Ecto neural progenitor cell (in vitro differentiated cells): Measurements from ENCODE around the gene KAT2B.

Experiments
- DNase-seq: peaks from one replicate; pipeline ENCODE4 v3.0.0-alpha.2; 2018; ENCODE audit warnings: low spot score

KAT2B gene

DNA sequence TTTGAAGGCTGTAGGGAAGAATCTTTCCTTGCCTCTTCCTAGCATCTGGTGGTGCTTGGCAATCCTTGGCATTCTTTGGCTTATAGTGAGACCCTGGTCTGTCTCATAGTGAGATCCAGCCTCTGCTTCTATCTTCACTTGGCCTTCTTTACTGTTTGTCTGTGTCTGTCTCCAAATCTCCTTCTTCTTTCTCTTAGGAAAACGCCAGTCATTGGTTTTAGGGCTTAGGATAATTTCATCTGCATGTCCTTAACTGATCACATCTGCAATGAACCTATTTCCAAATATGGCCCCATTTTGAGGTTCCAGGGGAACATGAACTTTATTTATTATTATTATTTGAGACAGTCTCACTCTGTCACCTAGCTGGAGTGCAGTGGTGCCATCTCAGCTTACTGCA lies 25.8 kb downstream of the KAT2B start:
- no peak for DNase-seq

DNA sequence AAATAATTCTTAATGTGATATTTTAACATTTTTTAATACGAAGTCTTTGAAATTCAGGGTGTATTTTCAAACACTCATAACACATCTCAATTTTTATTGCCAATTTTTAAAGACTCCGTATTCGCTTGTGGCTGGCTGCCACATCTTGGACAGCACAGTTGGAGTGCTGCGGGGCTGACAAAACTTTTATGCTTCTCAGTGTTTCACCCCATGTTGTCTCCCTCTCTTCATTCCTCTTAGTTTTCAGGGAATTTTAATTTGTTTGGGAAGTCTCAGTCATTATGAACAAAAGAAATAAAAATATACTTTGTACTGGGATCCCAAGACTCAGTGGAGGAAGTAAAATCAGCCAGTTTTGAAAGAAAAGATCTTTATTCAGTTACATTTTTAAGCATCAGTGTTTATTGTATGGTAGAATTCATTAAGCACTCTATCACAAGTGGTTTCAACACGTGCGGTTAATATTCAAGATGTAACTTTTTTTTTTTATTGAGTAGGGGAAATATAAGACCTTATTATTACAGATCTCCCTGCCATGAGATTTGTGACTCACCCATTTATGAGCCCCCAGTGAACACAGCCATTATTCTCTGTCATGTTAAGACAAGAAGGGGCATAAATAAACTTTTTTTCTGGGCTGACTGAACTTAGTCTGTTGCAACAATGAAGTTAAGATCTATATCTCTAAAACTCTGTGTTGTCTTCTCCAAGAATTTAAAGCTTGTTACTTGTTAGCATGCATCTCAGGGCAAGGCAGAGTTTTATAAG lies 26.8 kb downstream of the KAT2B start:
- DNase-seq, result no peak

DNA sequence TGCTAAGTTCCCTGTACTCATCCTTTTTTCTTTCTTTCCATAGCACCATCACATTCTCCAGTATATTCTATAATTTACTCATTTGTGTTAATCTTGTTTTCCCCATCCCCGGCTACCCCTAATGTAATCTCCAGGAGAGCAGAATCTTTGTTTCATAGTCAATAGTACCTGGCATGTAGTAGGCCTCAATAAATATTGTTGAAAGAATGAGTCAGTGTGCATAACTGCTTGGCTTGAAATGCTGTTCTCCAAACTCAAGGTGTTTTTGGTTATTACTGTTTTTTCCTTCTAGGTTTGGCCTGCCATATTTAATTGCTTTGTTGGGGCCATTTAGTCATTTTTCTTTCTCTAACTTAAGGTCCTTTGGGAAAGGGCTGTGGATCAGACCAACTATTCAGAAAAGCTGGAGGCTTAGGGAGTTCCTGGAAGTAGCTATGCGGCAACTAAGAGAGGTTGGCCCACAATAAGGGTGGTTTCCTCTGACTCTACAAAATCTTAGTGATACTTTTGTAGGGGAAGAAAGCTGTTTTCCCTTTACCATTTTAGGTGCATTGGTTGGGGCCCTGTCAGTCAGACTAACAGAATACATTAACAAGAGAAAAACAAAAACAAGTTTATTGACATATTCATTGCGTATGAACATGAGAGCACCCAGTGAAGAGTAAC lies 28.4 kb downstream of the KAT2B start:
- DNase-seq, result no peak

DNA sequence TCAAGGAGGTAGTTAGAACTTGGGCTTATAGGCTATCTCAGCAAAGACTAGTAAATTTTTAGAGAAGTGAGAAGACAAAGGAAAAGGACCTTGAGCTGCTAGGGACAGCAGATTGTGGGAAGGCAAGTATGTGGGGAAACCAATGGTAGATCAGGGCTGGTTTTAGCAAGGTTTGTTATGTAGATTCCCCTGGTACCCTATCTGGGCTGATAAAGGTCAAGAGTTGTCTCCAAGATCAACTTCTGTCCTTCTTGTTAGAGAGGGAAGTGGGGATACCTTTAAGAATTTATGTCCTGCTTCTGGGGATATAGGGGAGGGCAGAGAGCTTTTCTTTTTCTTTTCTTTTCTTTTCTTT lies 28.9 kb downstream of the KAT2B start:
- no peak for DNase-seq

DNA sequence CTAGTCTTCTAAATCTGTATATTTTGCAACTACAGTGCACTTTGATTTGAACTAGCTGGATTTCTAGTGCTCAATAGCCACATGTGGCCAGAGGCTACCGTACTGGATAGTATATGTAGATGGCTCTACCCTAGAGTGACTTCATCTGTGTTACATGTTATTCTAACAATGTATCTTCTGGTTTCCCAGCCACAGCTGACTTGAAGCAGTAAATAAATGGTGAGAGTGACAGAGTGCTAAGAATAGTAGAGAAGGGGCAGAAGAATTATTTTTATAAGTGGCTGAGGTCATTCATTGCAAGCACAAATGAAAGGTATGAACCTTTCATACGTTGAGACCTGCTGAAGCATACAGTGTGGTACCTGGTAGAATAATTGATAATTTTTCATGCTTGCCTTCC lies 30.9 kb downstream of the KAT2B start:
- no peak for DNase-seq

DNA sequence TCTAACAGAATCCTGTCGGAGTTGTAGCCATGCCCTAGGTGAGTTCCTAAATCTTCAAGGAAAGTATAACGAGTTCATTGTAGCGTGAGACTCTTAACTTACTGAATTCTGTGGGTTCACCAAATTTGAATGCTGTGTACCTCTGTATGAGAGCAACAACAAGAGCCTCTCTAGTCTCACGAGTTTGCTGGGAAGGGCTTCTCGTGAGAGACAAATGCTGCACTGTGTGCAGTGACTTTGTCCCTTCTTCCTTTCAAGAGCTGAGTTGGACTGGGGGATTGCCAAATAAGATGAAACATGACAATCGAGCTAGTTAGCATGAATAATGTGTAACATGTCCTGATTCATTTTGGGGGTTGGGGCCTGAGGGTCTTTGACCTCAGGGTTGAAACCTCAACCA lies 32.2 kb downstream of the KAT2B start:
- DNase-seq, result no peak

DNA sequence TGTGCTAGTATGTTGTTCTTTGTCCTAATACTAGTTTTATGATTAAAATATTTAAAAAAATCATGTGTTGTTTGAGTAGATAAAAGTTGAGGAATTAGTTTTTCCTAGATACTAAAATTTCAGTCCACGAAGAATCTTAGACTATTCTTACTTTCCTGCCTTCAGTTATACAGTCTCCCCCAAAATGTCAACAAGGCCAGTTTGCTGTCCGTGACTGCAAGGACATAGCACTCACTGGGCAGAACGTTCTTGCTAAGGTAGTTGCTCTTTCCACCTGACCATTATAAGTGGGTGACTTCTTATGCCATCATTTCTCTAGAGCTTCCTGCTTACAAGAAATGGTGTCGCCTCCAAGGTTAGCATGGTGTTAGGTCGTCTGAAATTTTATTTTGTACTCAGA lies 32.8 kb downstream of the KAT2B start:
- DNase-seq, result no peak

DNA sequence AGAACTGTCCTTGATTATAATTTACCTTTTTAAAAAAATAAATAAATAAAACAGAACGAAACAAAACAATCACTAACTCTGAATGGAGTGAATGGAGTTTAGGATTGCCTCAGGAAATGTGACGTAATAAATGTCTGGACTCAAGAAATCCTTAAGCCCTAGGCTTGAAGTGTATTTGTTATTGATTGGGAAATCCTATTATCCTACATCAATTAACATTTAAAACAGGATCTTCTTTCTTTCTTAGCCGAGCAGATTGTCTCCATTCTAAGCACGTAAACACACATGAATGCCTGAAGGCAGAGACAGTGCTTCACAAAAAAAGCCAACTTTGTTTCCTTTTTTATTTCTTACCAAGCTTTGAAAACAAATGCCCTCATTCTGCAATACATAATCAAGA lies 33.4 kb downstream of the KAT2B start:
- DNase-seq, result no peak

DNA sequence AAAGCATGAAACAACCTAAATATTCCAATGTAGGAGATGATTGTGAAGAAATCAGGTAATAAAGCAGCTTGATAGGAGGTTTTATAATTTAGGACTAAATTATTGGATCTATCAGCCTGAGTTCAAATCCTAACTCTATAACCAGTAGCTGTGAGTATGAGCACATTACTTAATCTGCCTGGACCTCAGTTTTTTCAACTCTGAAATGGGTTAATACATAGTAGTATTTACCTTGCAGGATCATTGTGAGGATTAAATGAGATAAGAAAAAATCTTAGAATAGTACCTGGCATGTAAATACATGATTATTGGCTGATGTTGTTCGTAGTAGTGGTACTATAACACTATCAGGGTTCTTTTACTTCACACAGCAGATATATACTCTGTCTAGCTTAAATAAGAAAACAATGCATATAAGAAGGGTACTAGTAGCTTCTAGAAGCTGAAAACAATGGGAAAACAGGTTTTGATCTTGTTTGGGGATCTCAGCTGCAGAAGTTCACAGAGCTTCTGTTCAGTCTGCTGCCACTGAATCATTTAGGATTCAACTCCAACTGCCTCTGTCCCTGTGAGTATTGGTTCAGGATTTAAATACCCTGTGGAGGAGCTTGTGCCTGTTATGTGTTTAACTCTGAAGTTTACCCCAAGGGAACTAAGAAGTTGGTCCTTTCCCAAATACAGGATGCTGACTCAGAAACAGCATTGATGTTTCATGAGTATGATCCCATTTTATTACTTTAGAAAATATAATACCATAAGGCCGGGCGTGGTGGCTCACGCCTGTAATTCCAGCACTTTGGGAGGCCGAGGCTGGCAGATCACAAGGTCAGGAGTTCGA lies 34.2 kb downstream of the KAT2B start:
- DNase-seq, result no peak

DNA sequence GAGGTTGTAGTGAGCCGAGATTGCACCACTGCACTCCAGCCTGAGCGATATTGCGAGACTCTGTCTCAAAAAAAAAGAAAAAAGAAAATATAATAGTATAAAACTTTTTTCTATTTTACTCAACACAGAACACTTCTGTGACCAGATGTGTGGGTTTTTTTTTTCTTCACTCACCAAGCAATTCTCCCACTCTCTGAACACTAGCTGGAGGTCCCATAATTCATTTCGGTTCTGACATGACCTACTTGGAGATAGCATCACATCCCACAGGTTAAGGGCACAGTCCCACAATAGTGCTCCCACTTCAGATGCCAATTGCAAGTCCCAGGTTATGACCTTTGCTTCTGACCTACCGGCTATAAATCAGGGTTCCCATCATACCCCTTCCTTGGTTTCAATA lies 35.0 kb downstream of the KAT2B start:
- DNase-seq, result no peak

DNA sequence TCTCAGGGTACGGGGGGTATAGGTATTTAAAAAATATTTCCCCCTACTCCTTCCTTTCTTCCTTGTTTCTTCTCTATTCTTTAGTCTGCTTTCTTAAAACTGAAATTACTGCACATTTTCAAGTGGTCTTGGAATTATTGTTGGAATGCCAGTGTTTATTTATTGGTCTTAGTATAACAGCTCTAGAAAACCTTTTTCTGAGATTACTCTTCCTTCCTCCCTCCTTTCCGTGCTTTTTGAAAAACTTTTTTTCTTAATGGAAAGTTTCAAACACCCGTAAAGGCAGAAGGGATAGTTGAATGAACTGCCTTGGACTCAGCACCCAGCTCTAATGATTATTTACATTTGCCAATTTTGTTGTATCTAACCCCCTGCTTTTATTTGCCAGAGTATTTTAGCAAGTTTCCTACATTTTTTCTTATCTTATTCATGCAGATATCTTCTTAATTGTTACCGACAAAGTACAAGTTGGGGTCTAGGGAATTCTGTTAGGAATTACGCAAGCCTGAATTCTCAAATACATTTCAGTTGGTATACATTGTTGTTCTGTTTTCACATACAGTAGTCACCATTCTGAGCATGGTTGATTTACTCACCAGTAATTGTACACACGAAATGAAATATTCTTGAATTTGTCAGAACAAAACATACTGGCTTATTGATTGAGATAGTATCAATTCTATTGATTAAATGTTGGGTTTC lies 36.2 kb downstream of the KAT2B start:
- DNase-seq, result no peak

DNA sequence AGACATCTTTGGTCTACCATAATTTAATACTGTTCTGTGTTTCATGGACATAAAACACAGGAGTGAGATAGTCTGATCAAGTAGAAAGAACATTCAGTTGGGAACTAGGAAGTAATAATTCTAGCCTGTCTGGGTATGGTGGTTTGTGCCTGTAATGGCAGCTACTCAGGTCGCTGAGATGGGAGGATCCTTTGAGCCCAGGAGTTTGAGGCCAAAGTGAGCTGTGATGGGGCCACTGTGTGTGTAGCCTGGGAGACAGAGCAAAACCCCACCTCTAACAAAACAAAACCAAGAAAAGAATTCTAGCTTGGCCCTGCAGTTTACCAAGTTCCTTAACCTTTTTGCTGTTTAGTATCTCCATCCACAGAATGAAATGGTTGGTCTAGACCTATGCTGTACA lies 36.8 kb downstream of the KAT2B start:
- no peak for DNase-seq

DNA sequence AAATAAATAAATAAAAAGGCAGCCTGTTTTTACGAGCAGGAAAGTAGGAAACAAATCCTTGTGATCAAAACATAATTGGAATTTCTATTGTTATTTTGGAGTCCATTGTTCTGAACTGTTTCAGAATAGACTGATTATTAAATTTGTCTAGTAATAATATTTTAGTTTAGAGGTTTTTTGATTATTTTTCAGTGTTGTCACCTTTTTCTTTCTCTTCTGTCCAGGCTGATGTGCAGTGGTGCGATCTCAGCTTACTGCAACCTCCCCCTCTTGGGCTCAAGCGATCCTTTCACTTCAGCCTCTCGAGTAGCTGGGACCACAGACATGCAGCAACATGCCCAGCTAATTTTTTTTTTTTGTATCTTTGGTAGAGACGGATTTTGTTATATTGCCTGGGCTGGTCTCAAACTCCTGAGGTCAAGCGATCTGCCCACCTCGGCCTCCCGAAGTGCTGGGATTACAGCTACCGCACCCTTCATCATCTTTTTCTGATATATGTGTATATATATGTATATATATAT lies 38.0 kb downstream of the KAT2B start:
- DNase-seq, result no peak

DNA sequence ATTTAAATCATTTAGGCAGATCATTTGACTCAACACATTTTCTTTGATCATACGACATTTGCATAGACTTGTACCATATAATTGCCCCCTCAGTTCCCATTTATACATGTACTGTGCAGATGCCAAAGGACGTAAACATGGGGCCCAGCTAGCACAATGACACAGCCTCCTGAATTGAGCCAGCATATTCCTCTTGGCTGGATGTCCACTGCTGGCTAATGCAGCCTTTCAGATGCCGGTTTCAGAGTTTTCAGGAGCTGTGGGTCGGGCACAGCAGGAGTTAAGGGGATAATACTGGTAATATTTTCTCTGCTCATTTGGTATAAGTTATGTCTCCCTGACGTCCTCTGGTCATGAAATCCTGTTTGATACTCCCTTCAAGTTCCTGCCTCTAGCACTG lies 39.4 kb downstream of the KAT2B start:
- DNase-seq, result no peak

DNA sequence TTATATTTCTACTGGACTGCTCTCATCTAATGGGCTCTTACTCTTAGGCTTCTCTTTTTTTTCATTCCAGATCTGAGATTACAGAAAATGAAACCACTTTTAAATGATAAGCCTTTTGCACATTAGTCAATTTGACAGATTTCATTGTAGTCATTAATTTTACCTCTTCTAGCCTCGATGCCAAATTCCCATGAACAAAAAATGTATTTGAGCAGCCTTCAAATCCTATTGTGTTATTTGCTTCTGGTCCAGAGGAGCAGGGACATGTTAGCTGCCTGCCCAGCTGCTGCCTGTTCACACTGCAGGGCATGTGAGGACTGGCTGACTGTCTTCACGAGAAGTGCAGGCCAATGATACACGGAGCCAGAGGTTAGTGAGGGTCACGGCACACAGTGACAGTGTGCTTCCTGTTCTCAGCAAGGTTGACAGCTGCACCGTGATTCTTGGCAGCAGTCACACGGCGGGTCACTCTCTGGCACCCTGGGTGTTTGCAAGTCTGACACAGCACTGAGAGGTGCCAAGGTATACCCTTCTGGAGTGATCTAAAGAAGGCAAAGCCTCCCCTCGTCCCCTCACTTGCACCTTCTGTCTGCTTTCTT lies 40.8 kb downstream of the KAT2B start:
- no peak for DNase-seq

DNA sequence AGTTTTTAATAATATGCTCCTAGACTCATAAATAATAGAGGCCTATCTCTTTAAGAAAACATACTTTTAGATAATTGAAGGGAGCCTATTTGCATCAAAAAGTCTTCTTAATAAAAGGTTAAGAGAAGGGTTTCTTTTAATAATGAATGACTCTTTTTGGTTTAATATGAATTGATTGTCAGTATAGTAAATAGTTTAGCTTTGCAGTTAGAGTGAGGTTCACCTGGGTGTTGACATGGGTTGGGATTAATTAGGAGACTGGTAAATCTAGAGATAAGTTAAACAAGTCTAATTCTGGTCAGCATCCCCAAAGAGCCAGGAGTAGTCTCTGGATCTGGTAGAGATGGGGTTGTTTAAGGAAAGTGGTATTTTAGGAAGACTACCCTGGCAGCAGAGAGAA lies 43.0 kb downstream of the KAT2B start:
- DNase-seq, result no peak

DNA sequence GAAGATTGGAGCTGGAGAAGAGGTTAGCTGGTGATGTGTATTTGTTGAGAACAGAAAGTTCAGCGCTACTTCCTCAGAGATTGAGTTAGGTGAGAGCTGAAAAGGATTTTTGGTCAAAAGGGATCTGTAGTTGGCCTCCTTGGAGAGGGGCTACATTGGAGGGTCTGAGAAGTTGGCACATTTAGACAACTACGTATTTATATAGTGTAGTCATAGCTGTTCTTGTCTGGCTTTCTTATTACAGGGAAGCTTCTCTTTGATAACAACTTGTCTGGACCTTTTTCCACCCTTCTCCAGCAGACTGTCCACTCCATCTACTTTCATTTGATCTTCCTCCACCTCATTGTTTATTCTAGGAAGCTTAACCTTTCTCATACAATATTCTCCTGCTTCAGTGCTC lies 43.7 kb downstream of the KAT2B start:
- DNase-seq, result no peak

DNA sequence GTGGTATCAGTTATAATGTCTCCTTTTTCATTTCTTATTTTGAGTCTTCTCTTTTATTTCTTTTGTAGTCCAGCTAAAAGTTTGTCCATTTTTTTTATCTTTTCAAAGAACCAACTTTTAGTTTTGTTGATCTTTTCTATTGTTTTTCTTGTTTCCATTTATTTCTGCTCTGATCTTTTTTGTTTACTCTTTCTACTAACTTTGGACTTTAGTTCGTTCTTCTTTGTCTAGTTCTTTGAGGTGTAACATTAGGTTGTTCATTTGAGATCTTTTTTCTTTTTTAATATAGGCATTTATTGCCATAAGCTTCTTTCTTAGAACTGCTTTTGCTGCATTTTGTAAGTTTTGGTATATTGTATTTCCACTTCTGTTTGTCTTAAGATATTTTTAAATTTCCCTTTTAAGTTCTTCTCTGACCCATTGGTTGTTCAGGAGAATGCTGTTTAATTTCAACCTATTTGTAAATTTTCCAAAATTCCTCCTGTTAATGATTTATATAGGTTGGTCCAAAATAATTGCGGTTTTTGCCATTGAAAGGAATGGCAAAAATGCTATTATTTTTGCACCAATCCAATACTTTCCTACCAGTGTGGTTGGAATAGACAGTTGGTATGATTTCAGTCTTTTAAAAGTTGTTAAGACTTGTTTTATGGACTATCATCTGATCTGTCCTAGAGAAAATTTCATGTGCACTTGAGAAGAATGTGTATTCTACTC lies 51.2 kb downstream of the KAT2B start:
- DNase-seq, result no peak

DNA sequence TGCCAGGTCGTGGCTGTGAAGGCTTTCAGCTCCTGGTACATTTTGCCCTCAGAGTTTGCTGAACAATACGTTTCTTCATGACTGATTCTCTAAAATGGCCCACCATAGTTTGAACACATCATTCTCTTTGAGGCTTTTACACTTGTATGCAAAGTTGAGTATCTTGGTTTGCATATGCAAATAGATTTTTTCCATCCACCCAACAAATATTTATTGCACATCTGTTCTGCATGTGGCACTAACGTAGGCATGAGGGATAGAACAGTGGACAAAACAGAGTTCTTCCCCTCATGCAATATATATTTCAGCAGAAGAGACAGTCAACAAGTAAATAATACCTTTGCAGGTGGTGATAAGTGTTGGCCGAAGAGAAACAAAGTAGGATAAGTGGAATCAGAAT lies 55.2 kb downstream of the KAT2B start:
- DNase-seq, result no peak

DNA sequence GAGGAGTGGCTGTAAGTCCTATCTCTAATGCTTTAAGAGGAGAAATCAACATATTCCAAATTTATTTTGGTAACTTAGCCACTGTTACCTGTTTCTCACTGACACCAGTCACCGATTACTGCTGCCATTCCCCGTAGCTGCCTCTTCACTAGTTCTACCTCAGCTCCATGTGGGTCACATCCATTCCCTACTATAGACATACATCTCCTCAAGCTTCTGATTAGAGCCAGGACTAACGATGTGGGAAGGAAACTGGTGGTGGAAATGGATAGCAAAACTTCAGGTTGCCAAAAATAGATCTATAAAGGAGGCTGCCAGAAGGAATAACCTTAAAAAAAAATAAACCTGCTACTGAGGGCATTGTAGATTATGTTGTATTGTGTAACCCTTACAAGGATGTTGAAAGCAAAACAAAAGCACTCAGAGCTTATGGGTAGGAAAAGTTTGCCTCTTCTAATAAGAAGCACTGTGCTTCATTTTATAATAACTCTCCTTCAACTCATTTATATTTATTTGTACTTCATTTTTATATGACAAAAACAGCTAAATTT lies 56.0 kb downstream of the KAT2B start:
- no peak for DNase-seq

DNA sequence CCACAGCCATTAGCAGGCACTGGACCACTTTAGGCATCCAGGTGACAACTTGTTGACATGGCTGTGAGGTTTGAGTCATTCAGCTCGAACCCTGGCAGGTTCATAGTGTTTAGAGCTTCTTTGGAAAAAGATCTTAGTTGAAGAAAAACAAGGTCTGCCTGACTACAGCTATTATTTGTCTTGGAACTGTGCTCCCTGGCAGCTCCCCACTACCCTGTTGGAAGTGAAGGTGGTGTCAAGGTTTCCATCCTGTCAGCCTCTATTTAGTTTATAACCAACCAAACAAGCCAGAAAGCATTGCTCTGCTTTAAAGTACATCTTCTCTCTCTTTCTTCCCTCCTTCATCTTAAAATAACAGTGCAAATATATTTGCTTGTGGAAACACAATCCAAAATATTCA lies 56.8 kb downstream of the KAT2B start:
- no peak for DNase-seq
